GM15510 (cell line): ENCODE data around the gene TMEM248.

Experiments used
- POLR2A ChIP-seq: IDR thresholded peaks from 3 replicates; pipeline ENCODE4 v1.6.1; 2011; ENCODE audit warnings: borderline replicate concordance; ENCODE audit not compliant: insufficient read length; ENCODE audit errors: extremely low read depth

The TMEM248 gene

DNA sequence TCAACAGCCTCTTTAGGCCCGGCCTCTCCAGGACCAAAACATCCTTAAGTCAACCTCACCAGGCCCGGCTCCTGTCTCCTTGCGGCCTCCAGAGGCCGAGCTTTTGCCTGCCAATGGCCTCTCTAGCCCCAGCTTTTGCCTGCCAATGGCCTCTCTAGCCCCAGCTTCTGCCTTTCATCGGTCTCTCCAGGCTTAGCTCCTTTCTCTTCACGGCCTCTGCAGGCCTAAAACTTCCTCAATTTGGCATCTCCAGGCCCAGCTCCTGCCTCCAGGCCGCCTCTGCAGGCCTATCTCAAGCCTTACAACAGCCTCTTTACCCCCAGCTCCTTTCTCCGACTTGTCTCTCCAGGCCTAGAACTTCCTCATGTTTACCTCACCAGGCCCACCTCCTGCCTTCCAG lies 15.7 kb upstream of the TMEM248 start:
- no peak for TF ChIP-seq POLR2A

DNA sequence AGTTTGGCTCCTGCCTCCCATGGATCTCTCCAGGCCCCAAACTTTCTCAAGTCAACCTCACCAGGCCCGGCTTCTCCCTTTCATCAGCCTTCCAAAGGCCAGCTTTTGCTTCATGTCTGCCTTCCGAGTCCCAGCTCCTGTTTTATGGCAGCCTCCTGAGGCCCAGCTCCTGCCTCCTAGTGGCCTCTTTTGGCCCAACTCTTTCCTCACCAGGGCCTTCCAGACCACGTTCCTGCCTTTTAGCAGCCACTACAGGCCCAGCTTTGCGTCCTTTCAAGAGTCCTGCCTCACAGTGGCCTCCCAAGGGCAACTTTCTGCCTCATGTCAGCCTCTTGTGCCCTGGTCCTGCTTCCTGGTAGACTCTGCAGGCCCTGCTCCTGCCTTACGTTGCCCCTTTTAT lies 15.3 kb upstream of the TMEM248 start:
- no peak for TF ChIP-seq POLR2A

DNA sequence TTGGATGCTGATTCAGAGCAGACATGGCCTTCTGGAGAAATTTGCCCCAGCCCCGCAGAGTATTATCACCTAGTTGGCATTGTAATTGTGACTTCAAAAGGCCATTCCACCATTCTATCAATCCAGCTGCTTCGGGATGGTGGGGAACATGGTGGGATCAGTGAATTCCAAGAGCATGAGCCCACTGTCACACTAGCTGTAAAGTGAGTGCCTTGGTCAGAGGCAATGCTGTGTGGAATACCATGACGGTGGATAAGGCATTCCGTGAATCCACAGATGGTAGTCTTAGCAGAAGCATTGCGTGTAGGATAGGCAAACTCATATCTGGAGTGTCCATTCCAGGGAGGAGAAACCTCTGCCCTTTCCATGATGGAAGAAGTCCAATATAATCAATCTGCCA lies 13.3 kb upstream of the TMEM248 start:
- TF ChIP-seq POLR2A: no peak

DNA sequence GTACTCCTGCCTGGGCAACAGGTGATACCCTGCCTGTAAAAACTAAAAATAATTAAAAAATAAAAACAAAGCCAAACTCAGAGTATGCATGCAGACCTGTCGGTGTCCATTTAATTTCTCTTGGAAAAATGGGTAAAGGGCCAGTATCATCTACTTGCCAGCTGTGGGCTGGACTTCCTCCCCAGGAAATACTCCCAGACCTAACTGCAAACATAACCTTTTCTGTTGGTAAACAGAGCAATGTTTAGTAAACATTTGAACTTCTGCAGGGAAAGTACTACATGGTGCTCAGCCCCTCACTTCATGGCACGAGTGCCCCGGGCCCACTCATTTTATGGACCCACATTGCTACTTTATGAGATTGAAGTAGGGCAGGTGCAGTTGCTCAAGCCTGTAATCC lies 10.2 kb upstream of the TMEM248 start:
- TF ChIP-seq POLR2A: no peak

DNA sequence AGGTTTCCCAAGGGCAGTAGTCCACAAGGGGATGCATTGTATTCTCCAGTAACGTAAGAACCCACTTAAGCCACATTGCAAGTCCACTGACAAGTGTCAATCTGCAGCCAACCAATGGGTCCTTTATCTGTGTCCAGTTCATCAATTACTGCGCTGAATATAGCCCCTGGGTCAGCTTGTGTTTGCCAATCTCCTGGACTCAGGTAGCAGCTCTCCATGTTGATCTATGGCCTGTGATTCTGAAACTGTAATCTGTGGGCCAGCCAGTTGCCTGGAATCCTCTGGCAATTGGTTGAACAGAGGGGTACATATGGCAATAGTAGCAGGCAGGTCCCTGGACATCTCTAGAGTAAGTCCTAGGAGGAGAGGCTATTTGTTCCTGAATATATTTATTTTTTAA lies 8.8 kb upstream of the TMEM248 start:
- TF ChIP-seq POLR2A: no peak

DNA sequence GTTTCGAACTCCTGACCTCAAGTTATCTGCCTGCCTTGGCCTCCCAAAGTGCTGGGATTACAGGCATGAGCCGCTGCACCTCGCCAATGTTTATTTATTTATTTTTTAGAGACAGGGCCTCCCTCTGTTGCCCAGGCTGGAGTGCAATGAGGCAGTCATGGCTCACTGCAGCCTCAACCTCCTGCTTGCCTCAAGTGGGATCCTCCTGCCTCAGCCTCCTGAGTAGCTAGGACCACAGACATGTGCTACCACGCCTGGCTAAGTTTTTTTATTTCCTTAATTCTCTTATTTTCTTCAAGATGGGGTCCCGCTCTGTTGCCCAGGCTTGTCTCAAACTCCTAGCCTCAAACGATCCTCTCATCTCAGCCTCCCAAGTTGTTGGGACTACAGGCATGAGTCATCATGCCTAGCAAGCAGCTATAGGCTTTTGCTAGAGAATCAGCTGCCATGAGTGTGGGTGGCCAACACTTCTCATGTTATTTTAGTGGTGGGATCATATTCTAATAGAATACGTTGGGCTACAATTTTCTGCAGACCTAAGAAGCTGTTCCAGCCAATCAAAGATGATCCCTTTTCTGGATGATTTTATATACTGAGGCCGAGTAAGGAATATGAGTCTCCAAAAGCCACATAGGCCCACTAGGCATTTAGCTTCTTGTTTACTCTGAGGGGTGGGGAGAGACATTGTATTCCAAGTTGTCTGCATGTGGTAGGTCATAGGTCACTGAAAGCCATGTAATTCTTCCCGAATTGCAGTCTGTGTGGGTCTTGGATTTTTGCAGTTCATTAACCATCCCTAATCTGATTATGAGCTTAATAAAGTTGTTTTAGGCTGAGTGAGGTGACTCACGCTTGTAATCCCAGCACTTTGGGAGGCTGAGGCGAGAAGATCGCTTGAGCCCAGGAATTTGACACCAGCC lies 7.6 kb upstream of the TMEM248 start:
- TF ChIP-seq POLR2A: no peak

DNA sequence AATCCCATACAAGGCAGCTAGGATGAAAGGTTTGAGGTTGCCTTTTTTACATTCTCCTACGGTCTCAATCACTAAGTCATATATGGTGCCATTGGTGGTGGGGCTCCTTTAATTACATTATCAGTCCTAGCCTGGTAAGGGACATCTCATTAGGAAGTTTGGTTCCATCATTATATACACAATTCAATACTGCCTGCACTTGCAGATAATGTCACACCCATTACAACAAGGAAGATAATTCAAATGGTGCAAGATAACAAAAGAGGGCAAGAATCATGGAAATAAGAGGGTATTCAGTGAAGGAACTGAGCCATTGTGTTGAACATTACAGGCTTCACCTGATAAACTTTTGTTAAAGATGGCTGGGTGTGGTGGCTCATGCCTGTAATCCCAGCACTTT lies 1.7 kb upstream of the TMEM248 start:
- TF ChIP-seq POLR2A: no peak

DNA sequence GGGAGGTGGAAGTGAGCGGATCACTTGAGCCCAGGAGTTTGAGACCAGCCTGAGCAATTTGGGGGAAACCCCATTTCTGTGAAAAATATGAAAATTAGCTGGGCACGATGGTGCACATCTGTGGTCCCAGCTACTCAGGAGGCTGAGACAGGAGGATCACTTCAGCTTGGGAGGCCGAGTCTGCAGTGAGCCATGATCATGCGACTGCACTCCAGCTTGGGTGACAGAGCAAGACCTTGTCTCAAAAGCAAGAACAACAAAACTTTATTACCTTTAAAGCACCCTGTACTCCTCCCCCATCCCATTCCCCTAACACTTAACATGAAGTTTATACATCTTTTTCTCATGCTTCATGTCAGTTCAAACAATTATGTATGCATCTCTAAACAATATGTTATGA lies 1.3 kb upstream of the TMEM248 start:
- TF ChIP-seq POLR2A: no peak

DNA sequence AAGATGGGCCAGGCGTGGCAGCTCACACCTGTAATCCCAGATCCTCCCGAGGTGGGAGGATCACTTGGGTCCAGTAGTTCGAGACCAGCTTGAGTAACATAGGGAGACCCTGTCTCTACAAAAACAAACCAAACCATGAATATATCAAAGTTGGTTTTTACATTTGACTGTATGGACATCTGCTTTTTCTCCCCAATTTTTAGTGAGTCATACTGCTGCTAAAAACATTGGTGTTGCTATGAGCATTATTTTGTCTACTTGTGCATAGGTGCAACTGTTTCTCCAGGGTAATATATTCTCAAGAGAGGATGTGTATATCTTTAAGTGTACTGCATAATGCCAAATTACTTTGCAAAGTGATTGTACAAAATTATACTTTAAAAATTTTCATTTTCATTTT lies 769 bp upstream of the TMEM248 start:
- no peak for TF ChIP-seq POLR2A

DNA sequence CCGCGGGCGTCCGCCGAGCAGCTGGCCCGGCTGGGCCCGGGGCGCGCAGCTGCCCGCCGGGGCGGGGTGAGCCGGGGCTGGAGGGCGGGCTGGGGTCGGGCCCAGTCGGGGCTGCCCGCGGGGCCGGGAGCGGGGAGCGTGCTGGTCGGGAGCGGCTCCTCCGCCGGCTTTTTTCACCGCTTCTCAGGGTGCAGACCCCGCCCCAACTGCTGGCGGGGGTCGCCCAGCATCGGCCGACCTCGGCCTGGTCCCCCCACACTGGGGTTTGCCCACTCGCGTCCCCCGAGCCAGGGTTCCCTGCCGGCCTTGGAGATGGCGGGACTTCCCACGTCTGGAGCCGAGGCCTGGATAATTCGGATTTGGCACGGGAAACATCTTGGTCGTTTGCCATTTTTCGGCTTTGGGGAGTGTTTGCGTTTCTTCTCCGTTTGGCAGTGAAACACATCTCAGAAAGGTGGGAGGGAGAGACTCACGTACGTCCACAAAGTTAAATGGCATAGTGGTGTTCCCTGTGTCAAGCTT lies 432 bp downstream of the TMEM248 start:
- TF ChIP-seq POLR2A: no peak

DNA sequence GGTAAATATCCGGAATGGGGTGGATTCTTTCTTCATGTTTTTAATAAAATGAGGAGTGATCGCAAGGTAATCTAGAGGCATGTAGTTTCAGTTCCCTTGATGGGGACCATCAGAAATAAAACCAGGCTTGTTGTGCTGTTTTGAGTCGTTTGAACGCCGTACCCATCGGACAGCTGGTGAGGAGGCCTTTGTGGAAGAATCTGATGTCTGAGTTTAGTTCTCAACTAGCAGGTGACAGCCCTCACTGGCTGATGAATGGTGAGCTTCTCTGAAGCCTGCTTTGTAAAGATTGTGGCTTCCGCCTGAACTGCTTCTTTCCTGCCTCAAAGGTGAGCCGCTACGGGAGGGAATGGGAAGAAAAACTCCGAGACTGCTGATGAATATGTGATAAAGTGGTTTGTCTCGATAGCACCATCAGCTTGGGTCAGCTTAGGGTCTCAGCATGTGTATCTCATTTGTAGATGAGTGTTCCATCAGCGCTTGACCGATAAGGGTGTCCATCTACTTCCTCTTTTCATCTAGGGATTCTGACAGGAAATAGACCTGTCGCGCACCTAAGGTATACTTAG lies 977 bp downstream of the TMEM248 start:
- no peak for TF ChIP-seq POLR2A

DNA sequence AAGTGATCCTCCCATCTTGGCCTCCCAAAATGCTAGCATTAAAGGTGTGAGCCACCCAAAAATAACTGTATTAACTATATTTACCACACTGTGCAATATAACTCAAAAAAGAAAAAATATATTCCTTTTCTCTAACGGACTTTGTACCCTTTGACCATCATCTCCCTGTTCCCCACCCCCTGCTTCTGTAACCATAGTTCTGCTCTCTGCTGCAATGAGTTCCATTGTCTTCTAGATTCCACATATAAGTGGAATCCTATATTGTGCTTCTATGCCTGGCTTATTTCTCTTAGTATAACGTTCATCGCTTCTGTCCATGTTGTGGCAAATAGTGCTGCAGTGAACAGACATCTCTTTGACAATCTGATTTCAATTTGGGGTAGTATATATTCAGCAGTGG lies 4.2 kb downstream of the TMEM248 start:
- no peak for TF ChIP-seq POLR2A

DNA sequence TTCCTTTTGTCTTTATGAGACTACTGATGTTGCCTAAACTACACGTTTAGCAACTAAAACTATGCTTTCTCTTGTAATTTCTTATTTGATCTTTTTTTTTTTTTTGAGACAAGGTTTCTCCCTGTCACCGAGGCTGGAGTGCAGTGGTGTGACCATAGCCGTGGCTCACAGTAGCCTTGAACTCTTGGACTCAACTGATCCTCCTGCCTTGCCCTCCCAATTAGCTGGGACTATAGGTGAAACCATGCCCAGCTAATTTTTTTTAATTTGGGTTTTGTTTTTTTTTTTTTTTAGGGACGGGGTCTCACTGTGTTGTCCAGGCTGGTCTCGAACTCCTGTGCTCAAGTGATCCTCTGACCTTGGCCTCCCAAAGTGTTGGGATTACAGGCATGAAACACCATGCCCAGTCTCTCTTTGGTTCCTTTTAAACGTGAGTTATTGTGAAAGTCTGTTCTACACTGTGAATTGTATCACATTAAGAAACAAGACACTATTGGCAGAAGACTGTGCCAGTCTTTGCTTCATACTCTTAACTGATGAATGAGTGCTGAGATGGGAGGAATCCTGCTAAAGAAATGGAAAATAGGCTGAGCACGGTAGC lies 6.4 kb downstream of the TMEM248 start:
- TF ChIP-seq POLR2A: no peak

DNA sequence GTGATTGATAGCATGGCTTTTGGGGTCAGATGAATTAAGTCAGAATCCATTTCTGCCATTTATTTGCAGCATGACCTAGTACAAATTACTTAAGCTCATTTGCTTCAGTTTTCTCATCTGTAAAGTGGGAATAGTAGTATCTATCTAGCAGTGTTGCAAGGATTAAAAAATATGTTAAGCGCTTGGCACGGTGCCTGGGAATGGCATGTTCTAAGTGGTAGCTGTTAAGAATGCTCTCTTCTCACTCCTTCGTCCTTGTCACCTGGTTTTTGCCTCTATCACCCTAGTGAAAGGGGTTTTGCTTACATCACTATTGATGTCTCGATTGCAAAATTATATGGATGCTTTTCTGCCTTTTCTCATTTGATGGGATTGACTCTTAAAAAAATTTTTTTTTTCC lies 7.4 kb downstream of the TMEM248 start:
- no peak for TF ChIP-seq POLR2A

DNA sequence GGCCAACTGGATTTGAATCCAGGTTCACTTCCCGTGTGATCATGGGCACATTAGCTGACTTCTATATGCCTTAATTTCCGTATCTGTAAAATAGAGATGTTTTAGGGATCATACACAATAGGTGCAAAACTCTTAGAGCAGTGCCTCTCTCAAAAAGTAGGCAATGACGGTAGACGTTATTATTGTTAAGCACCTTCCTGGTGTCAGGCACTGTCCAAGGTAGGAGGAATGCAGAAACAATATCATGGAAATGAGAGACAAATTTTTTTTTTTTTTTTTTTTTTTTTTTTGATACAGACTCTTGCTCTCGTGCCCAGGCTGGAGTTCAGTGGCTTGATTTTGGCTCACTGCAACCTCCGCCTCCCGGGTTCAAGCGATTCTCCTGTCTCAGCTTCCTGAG lies 8.1 kb downstream of the TMEM248 start:
- TF ChIP-seq POLR2A: no peak
